ENCODE measurements around the gene GHRL.
A peak's percentile ranks its signal among the peaks of the same experiment; 100 is the strongest.

The GHRL gene

DNA sequence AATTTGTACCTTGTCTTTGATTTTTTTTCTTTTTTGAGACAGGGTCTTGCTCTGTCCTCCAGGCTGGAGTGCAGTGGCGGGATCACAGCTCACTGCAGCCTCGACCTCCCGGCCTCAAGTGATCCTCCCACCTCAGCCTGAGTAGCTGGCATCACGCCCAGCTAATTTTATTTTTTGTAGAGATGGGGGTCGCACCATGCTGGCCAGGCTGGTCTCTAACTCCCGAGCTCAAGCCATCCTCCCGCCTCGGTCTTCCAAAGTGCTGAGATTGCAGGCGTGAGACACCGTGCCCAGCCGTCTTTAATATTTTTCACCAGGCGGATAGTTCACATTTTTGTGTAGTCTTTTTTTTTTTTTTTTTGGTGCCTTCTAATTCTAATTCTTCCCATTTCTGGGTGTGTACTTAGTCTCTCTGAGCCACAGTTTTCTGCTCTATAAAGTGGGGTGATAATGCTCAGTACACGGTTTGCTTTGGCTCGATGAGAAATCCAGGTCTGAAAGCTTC lies 45.0 kb downstream of the GHRL start:
- Histone ChIP-seq H3K4me1 (peaks cover 8% of the 10 kb centered on the region), H3K27ac (peak overlapping the region; percentile 55), H3K4me2 (ENCODE audit: low read length) (peak overlapping the region; percentile 97), H2AFZ (peak overlapping the region; percentile 93), H3K36me3 (ENCODE audit: control insufficient read depth, insufficient read depth, low read length) (no peaks in the 10 kb centered on the region), H3K27me3 (ENCODE audit: control insufficient read depth, insufficient read depth, low read length) (no peaks in the 10 kb centered on the region), H3K4me3 (ENCODE audit: low read depth, low read length) (peak overlapping the region; percentile 75), H3K9ac (no peak overlapping the region), H3K9me3 (ENCODE audit: control insufficient read depth, low read length) (no peaks in the 10 kb centered on the region), H3K79me2 (peaks cover 6% of the 10 kb centered on the region)
- TF ChIP-seq, protein P1, sequence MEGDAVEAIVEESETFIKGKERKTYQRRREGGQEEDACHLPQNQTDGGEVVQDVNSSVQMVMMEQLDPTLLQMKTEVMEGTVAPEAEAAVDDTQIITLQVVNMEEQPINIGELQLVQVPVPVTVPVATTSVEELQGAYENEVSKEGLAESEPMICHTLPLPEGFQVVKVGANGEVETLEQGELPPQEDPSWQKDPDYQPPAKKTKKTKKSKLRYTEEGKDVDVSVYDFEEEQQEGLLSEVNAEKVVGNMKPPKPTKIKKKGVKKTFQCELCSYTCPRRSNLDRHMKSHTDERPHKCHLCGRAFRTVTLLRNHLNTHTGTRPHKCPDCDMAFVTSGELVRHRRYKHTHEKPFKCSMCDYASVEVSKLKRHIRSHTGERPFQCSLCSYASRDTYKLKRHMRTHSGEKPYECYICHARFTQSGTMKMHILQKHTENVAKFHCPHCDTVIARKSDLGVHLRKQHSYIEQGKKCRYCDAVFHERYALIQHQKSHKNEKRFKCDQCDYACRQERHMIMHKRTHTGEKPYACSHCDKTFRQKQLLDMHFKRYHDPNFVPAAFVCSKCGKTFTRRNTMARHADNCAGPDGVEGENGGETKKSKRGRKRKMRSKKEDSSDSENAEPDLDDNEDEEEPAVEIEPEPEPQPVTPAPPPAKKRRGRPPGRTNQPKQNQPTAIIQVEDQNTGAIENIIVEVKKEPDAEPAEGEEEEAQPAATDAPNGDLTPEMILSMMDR (IDR thresholded peaks at IDR 0.05) = no peak

DNA sequence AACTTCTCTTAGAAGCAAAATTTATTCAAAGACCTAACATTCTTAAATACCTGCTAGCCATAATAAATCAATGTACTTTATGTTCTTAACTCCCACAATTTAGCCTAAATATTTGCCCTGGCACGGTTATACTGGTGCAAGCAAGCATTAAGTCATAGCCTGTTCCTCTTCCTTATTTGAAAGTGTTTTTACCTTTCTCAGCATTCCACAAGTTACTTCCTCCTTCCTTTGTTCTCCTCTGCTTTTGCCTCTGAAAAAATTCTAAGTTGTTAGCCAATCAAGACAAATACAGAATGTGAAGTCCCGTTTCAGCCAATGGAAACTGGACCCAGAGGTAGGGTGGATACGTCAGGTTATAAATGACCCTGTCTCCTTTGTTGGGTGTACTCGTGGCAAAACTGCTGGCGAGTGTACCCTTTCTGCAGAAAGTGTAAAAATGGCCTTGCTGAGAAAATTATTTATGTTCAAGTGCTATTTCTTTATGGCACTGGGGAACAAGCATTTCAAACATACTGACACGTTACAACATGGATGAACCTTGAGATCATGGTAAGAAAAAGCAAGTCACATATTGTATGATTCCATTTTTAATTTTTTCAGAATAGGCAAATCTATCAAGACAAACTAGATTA lies 47.5 kb downstream of the GHRL start:
- Histone ChIP-seq H3K79me2 (peaks cover 6% of the 10 kb centered on the region), H3K27ac (no peak overlapping the region), H3K36me3 (ENCODE audit: control insufficient read depth, insufficient read depth, low read length) (no peaks in the 10 kb centered on the region), H3K4me3 (ENCODE audit: low read depth, low read length) (no peak overlapping the region), H2AFZ (no peak overlapping the region), H3K4me1 (peaks cover 3% of the 10 kb centered on the region), H3K9me3 (ENCODE audit: control insufficient read depth, low read length) (no peaks in the 10 kb centered on the region), H3K4me2 (ENCODE audit: low read length) (no peak overlapping the region), H3K27me3 (ENCODE audit: control insufficient read depth, insufficient read depth, low read length) (no peaks in the 10 kb centered on the region), H3K9ac (no peak overlapping the region)
- TF ChIP-seq, protein P1 (IDR thresholded peaks at IDR 0.05) = no peak

DNA sequence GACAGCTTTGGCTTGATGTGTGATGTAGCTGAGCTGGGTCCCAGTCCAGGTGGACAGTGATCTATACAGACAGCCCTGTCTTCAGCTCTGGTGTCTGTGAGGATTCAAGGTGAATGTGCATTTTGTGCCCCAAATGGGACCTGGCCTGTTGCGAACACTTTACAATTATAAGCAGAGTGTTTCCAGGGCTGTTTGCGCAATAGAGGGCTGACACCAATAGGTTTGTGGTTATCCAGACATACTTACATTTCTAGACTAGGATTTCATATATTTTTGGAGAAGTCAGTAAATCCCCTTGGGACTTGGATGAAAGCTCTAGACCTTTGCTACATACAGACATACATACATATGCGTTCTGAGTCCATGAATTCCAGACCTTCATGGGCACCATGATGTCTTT lies 48.7 kb downstream of the GHRL start:
- no peak overlapping the region for H3K9ac ChIP-seq
- peaks cover 6% of the 10 kb centered on the region for H3K79me2 ChIP-seq
- H3K27me3 ChIP-seq (ENCODE audit: control insufficient read depth, insufficient read depth, low read length) = no peaks in the 10 kb centered on the region
- no peaks in the 10 kb centered on the region for H3K36me3 ChIP-seq (ENCODE audit: control insufficient read depth, insufficient read depth, low read length)
- TF ChIP-seq, protein P1 (IDR thresholded peaks at IDR 0.05) = no peak
- H3K27ac ChIP-seq = no peak overlapping the region
- no peak overlapping the region for H3K4me3 ChIP-seq (ENCODE audit: low read depth, low read length)
- H2AFZ ChIP-seq = no peak overlapping the region
- peaks cover 3% of the 10 kb centered on the region for H3K4me1 ChIP-seq
- no peak overlapping the region for H3K4me2 ChIP-seq (ENCODE audit: low read length)
- H3K9me3 ChIP-seq (ENCODE audit: control insufficient read depth, low read length) = no peaks in the 10 kb centered on the region

DNA sequence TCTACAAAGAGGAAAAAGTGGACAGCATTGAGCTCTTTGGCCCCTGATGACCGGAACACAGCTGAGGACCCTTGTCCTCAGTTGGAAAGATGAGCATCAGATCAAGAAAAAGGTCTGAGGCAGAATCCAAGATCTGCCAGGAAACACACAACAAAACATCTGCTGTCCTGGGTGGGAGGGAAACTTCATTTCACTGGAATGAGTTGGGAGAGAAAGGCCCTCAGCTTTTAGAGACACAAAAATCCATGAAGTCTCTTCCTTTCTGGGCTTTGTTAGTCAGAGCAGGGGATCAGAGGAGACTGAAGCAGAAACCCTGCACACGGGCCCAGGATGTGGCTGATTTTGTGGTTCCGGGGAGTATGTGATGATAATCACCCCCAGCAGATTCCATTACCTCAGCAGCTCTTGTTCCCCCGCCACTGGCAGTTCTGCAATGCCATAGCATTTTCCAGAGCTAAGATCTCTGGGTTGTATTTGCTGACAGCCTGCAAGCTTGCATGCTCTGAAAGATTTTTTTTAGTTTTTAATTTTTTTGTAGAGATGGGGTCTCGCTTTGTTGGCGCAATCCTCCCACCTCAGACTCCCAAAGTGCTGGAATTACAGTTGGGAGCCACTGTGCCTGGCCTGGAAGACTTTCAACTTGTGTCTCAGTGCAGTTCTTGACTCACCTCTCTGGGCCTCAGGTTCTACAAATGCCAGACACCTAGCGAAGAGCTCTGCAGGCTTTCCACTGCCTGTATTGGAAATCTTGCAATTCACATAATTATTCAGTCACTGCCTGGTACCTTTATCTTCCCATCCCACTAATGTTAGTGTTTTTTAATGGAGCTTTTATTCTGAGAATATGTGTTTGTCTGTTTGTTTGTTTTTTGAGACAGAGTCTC lies 50.3 kb downstream of the GHRL start:
- no peak overlapping the region for H3K27ac ChIP-seq
- peaks cover 1% of the 10 kb centered on the region for H3K79me2 ChIP-seq
- no peak overlapping the region for H3K9ac ChIP-seq
- no peaks in the 10 kb centered on the region for H3K4me1 ChIP-seq
- H3K4me3 ChIP-seq (ENCODE audit: low read depth, low read length) = no peak overlapping the region
- TF ChIP-seq, protein P1 (IDR thresholded peaks at IDR 0.05) = no peak
- peak overlapping the region; percentile 3 for H2AFZ ChIP-seq
- H3K27me3 ChIP-seq (ENCODE audit: control insufficient read depth, insufficient read depth, low read length) = no peaks in the 10 kb centered on the region
- no peaks in the 10 kb centered on the region for H3K36me3 ChIP-seq (ENCODE audit: control insufficient read depth, insufficient read depth, low read length)
- no peak overlapping the region for H3K4me2 ChIP-seq (ENCODE audit: low read length)
- no peaks in the 10 kb centered on the region for H3K9me3 ChIP-seq (ENCODE audit: control insufficient read depth, low read length)
